NOMO-1 (cell line): Measurements from ENCODE around the gene DIDO1.
A peak's percentile ranks its signal among the peaks of the same experiment; 100 is the strongest.

Experiments used
- DNase-seq, 2 experiments: peaks; one replicate each; lab custom pipeline; 2025; ENCODE audit not compliant: unreplicated experiment in 2 of 2; lab: John Stamatoyannopoulos, UW

DIDO1 gene

GRCh38 chr20:62914436-62914835 is 11.9 kb downstream of the DIDO1 start:
- DNase-seq: no peak

- DNase-seq: no peak
Measured at GRCh38 chr20:62913043-62913630, 13.2 kb downstream of the DIDO1 start.

- DNase-seq: no peak
Measured at GRCh38 chr20:62911701-62912280, 14.5 kb downstream of the DIDO1 start.

- DNase-seq: no peak
Measured at GRCh38 chr20:62910777-62911497, 15.4 kb downstream of the DIDO1 start.

- no peak for DNase-seq
Measured at GRCh38 chr20:62910217-62910766, 16.0 kb downstream of the DIDO1 start.

DNA sequence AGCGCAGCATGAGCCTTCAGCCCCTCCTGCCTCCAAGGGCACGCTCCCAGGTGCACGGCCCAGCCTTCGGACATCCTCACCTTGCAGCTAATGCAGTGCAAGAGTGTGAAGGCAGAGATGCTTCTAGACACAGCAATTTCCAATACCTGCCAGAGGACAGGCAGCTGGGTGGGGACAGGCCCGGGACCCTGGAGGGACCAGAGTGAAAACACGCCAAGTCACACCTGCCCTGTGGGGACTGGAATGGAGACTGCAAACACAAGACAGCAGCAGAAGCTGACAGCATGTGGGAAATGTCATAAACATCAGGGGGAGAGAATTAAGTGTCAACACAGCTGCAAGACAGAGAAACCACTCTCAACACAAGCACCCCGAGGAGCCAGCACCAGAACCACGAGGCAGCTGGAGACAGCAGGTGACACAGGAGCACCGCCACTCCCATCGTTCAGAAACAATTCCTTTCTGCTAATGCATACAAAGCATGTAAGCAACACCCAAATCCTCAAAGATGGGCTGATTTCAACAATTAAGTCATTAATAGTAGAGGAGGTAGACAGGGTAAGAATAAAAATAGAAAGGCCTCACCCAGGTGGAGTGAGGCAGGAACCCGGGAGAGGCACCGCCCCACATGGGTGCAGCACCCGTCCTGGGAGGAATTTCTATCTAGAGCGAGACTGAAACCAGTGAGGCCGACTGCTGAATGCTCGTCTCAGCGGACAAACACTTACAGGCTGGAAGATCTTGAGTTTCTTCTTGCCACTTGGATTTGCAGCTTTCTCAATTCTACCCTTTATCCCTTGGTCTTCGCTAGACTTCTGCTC is 17.1 kb downstream of the DIDO1 start:
- no peak for DNase-seq

DNA sequence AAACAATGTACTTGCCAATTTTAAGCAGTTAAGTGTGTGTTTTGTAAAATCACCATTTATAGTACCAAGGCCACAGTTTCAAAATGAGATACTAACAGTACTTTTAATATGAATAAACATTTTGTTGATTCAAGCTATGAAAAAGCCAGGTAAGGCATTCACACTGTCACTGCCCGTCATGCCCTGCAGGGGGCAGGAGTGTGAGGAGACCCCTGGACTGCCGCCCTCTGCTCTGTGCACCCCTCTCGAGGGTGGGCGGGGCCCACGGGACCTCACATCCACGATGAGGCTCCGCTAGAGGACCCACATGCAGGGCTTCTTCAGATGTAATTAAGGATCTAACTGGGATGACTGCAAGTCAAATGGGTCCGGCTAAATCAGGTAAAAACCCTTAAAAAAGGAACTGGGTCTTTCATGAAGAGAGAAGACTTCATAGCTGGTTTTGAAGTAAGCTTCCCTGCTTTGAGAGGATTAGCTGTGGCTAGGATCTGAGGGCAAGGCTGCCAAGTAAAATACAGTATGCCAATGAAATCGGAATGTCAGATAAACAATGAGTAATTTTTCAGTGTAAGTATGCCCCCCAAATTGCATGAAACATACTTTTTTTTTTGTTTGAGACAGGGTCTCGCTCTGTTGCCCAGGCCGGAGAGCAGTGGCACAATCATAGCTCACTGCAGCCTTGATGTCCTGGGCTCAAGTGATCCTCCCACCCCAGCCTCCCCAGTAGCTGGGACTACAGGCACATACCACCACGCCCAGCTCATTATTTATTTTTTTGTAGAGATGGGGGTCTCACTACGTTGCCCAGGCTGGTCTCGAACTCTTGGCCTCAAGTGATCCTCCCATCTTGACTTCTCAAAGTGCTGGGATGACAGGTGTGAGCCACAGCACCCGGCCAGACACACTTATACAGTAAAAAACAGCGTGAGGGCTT is 18.7 kb downstream of the DIDO1 start:
- no peak for DNase-seq

- no peak for DNase-seq
Measured at GRCh38 chr20:62906647-62907375, 19.5 kb downstream of the DIDO1 start.

DNA sequence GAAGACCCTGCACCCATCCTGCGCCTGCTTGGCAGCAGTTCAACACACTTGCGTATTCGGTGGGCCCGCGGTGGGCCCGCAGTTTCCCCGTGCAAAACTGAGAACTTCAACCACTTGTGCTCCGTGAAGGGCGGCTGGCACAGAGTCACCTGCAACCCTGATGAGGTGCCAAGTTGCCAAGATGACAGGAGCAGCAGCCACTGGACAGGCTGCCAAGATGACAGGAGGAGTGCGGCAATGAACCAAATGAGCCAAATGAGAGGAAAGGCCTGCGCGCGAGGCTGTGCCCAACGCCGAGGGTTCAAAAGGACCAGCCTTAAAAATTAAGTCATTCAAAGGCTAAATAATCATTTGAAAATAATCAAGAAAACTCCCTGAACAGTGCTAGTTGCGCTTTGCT is 20.1 kb downstream of the DIDO1 start:
- DNase-seq: no peak

GRCh38 chr20:62905536-62906117 is 20.7 kb downstream of the DIDO1 start:
- DNase-seq: no peak

GRCh38 chr20:62902926-62903615 is 23.2 kb downstream of the DIDO1 start:
- DNase-seq: no peak

DNA sequence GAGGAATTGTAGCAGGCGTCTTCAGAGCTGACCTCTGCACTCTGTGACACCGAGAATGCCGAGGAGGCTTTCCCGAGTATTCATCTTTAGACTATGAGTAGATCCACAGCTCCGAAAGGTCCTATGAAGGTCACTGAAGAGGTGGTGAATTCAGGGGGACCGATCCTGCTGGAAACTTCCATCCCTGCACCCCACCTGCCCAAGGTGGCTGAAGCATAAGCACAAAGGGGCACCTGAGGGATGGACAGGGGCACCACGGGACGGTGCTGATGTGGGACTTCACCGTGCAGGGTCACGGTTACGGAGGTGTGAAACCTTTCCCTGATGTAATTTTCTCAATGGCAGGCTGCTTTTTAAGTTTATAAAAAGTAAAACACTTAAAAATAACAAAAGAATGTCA is 24.4 kb downstream of the DIDO1 start:
- DNase-seq: no peak

GRCh38 chr20:62900692-62901584 is 25.4 kb downstream of the DIDO1 start:
- no peak for DNase-seq

- peak; percentile 31 to 32 for DNase-seq
Measured at GRCh38 chr20:62900052-62900691, 26.1 kb downstream of the DIDO1 start.

GRCh38 chr20:62899633-62900051 is 26.7 kb downstream of the DIDO1 start:
- DNase-seq: no peak

DNA sequence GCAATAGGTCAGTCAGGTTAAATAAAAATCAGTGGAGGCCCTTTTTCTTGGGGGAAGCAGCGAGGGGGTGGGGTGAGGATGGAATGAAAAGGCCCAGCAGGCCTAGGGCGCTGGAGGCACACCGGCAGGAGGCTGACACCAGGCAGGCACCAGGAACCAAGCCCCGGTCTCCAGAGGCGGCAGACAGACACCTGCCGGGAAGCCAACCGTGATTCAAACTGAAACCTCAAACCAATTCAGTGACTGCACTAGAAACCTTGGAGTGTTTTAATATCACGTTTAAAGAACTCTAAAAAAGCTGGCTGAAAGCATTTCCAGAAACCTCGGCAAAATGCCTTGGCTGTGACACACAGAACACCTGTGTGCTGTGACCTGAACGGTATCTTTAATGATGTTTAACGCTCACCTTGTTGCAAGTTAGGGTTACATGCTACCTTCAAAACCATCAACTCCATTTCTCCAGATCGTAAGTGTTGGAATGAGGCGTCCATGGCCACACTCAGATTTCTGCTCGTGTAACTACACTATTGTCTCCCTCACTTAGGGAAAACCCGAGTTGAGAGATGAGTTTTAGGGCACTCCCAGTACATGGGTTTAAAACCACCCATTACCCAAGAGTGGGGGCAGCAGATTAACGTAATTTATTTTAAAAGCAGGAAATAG is 27.2 kb downstream of the DIDO1 start:
- DNase-seq: no peak
